ENCODE results near the gene BCORL1.

- TF ChIP-seq POLR2A (IDR thresholded peaks at IDR 0.05) = no peak
- TF ChIP-seq CTCF (IDR thresholded peaks at IDR 0.05) = no peak
Observed at GRCh38 chrX:130027569-130027968, 45.1 kb downstream of the BCORL1 start.
